Endodermal cell (in vitro differentiated cells): ENCODE data around the gene TNS3. TPM values are rescaled to one million over a fixed set of nuclear protein-coding genes. Genes with fewer than 3 reads are reported as not detected.

Experiments
- DNase-seq: peaks from one replicate; pipeline ENCODE4 v3.0.0-alpha.2; 2017
- H3K27ac ChIP-seq: 2 replicates; pipeline ENCODE4 v1.5.1; 2013; ENCODE audit warnings: mild to moderate bottlenecking, low read depth, low read length, moderate library complexity
- H3K27me3 ChIP-seq: 2 replicates; pipeline ENCODE4 v1.6.1; 2013; ENCODE audit warnings: mild to moderate bottlenecking, low read length, moderate library complexity; ENCODE audit not compliant: insufficient read depth, control insufficient read depth, poor library complexity, severe bottlenecking
- H3K36me3 ChIP-seq: 2 replicates; pipeline ENCODE4 v1.7.0; 2013; ENCODE audit warnings: mild to moderate bottlenecking, low read length, moderate library complexity; ENCODE audit not compliant: control insufficient read depth, insufficient read depth
- H3K4me1 ChIP-seq: one replicate; pipeline ENCODE4 v1.7.0; 2013; ENCODE audit warnings: low read length; ENCODE audit not compliant: control insufficient read depth, insufficient read depth
- H3K4me3 ChIP-seq: 2 replicates; pipeline ENCODE4 v1.5.1; 2013; ENCODE audit warnings: mild to moderate bottlenecking, low read length, moderate library complexity
- H3K9ac ChIP-seq: 2 replicates; pipeline ENCODE4 v1.6.1; 2013; ENCODE audit warnings: mild to moderate bottlenecking, low read length, moderate library complexity; ENCODE audit not compliant: poor library complexity, severe bottlenecking; ENCODE audit errors: extremely low read depth
- H3K9me3 ChIP-seq: 2 replicates; pipeline ENCODE4 v1.6.1; 2013; ENCODE audit warnings: mild to moderate bottlenecking, low read length, moderate library complexity; ENCODE audit not compliant: control insufficient read depth
- H3K27ac Mint-ChIP-seq: 2 replicates; pipeline ENCODE4 v1.8.0; 2020; ENCODE audit warnings: mixed read lengths
- H3K27me3 Mint-ChIP-seq: 2 replicates; pipeline ENCODE4 v1.8.0; 2021; ENCODE audit warnings: mild to moderate bottlenecking, mixed read lengths; ENCODE audit not compliant: insufficient read depth
- H3K36me3 Mint-ChIP-seq: 2 replicates; pipeline ENCODE4 v1.8.0; 2020; ENCODE audit warnings: low read depth, mixed read lengths
- H3K4me1 Mint-ChIP-seq: 2 replicates; pipeline ENCODE4 v1.8.0; 2020; ENCODE audit warnings: mixed read lengths
- H3K4me3 Mint-ChIP-seq: 2 replicates; pipeline ENCODE4 v1.8.0; 2020; ENCODE audit warnings: mild to moderate bottlenecking, moderate library complexity, mixed read lengths
- H3K9me3 Mint-ChIP-seq: 2 replicates; pipeline ENCODE4 v1.8.0; 2020; ENCODE audit warnings: mild to moderate bottlenecking, mixed read lengths
- WGBS, 2 experiments: methylation state at CpG; one replicate each; pipeline versions ENCODE4 v1.1.5 to v1.1.7; 2013; ENCODE audit warnings: missing lambda C conversion rate in 2 of 2, mixed read lengths in 1 of 2; ENCODE audit not compliant: insufficient coverage in 1 of 2, insufficient read length in 1 of 2; 5-methylcytosine and 5-hydroxymethylcytosine counted together
- total RNA-seq, 2 donors: library from RNA; stranded (reverse); fragmentation: NEBNext Ultra II Directional in 1 of 2; extraction: Animal tissue kit (Norgen Biotek cat#: 25700) in 1 of 2; gene quantifications; 2 replicates in 1 of 2; 3 replicates in 1 of 2; pipeline ENCODE4 v1.2.1, GENCODE V29; 2021
- TF ChIP-seq, protein P1 (sequence below): fragments of 200-600 bp; sonication (generic); conservative IDR thresholded peaks from 2 replicates; pipeline ENCODE4 v1.5.0; 2021; ENCODE audit warnings: antibody characterized with exemption, mild to moderate bottlenecking

TNS3 gene
- total RNA-seq, 2 donors from 2014 or later = 33.8 to 38.5 TPM

DNA sequence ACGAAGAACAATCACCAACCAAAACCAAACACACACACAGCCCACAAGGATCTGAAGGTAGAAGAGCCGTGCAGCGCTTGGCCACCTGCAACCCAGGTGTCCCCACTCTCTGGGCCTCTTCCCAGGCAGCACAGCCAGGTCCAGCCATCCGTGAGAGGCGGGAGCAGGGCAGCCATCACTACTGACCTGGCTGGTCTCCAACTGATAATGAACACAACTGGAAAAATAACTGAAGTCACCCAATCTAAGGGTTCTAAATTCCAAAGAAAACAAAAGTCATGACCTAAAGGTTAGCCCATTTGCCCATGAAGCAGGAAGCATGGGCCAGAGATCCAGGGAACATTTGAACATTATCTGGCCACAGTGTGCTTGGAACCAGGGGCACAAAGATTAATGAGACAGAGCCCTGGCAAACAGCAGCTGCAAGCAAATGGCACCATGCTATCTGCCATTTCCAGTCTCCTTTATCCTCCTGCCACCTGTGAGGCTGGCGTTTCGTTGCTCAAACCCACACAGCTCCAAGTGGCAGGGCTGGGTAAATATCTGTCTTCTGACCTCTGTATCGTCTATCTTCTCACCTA lies 207.9 kb downstream of the TNS3 start:
- Histone ChIP-seq H3K9me3 (no peaks in the 10 kb centered on the region), H3K4me1 (peaks cover 5% of the 10 kb centered on the region), H3K36me3 (no peaks in the 10 kb centered on the region), H3K4me3 (no peak overlapping the region), H3K9ac (no peak overlapping the region), H3K27me3 (no peaks in the 10 kb centered on the region), H3K27ac (no peak overlapping the region)
- no peak overlapping the region for H3K27ac Mint-ChIP-seq
- H3K36me3 Mint-ChIP-seq = peaks cover 9% of the 10 kb centered on the region
- TF ChIP-seq, protein P1, sequence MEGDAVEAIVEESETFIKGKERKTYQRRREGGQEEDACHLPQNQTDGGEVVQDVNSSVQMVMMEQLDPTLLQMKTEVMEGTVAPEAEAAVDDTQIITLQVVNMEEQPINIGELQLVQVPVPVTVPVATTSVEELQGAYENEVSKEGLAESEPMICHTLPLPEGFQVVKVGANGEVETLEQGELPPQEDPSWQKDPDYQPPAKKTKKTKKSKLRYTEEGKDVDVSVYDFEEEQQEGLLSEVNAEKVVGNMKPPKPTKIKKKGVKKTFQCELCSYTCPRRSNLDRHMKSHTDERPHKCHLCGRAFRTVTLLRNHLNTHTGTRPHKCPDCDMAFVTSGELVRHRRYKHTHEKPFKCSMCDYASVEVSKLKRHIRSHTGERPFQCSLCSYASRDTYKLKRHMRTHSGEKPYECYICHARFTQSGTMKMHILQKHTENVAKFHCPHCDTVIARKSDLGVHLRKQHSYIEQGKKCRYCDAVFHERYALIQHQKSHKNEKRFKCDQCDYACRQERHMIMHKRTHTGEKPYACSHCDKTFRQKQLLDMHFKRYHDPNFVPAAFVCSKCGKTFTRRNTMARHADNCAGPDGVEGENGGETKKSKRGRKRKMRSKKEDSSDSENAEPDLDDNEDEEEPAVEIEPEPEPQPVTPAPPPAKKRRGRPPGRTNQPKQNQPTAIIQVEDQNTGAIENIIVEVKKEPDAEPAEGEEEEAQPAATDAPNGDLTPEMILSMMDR = no peak
- H3K9me3 Mint-ChIP-seq = no peaks in the 10 kb centered on the region
- H3K27me3 Mint-ChIP-seq = no peaks in the 10 kb centered on the region
- peaks cover 45% of the 10 kb centered on the region for H3K4me1 Mint-ChIP-seq
- H3K4me3 Mint-ChIP-seq = no peak overlapping the region
- 92 to 93% methylated on average over 3 to 8 of the region's 8 CpGs for WGBS, 2 experiments
- no peak for DNase-seq

DNA sequence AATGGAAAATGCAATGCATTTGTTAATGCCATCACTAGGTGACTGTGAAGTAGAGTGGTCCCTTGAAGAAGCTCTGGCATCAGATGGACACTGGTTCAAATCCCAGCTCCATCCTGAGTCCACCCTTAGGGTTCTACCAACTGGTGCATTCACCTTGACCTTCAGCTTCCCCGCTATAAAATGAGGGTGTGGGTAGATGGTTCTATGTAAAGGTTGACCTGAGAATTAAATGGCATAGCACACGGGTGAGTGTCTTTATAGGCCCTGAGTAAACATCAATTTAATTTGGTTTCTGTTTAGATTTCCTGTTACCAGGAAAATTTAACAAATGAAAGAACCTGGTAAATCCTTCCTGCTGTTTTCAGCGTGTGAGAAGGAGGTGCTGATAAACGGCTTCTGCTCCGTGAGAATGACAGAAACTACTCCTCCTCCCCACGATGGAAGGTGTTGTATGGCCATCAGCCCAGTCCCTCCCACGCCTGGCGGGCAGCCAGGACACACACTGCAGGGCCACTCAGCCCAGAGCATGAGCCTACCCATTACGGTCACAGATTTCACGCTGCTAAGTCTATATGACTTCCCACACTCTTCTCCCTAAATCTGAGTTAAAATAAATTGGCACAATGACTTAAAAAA lies 210.1 kb downstream of the TNS3 start:
- Histone ChIP-seq H3K9me3 (no peaks in the 10 kb centered on the region), H3K27ac (no peak overlapping the region), H3K4me3 (no peak overlapping the region), H3K27me3 (no peaks in the 10 kb centered on the region), H3K36me3 (peaks cover 11% of the 10 kb centered on the region), H3K4me1 (peaks cover 5% of the 10 kb centered on the region), H3K9ac (no peak overlapping the region)
- H3K4me1 Mint-ChIP-seq = peaks cover 27% of the 10 kb centered on the region
- no peaks in the 10 kb centered on the region for H3K9me3 Mint-ChIP-seq
- peaks cover 15% of the 10 kb centered on the region for H3K36me3 Mint-ChIP-seq
- TF ChIP-seq, protein P1 = no peak
- DNase-seq = peak; percentile 88
- H3K27me3 Mint-ChIP-seq = no peaks in the 10 kb centered on the region
- H3K4me3 Mint-ChIP-seq = no peak overlapping the region
- 15 to 30% methylated on average over 4 to 10 of the region's 10 CpGs for WGBS, 2 experiments
- peak overlapping the region; percentile 53 for H3K27ac Mint-ChIP-seq

- Mint-ChIP-seq H3K4me3 (no peak overlapping the region), H3K27ac (no peak overlapping the region), H3K27me3 (no peaks in the 10 kb centered on the region), H3K4me1 (peaks cover 27% of the 10 kb centered on the region), H3K9me3 (no peaks in the 10 kb centered on the region), H3K36me3 (peaks cover 15% of the 10 kb centered on the region)
- peaks cover 5% of the 10 kb centered on the region for H3K4me1 ChIP-seq
- peaks cover 11% of the 10 kb centered on the region for H3K36me3 ChIP-seq
- no peaks in the 10 kb centered on the region for H3K9me3 ChIP-seq
- WGBS, 2 experiments = 85 to 100% methylated on average over 1 of the region's 1 CpG
- no peak overlapping the region for H3K4me3 ChIP-seq
- H3K27ac ChIP-seq = no peak overlapping the region
- H3K9ac ChIP-seq = no peak overlapping the region
- TF ChIP-seq, protein P1 = no peak
- DNase-seq = no peak
- no peaks in the 10 kb centered on the region for H3K27me3 ChIP-seq
These were observed 210.6 kb downstream of the TNS3 start for GRCh38 chr7:47371317-47371716.
